Endothelial cell of umbilical vein (primary cell): ENCODE measurements around the gene EIF4A3.

Experiments
- CTCF ChIP-seq, 2 donors: IDR thresholded peaks; 1 replicate in 1 of 2; 2 replicates in 1 of 2; pipeline ENCODE4 v1.5.1; 2011; ENCODE audit warnings: low read length in 2 of 2, mild to moderate bottlenecking in 2 of 2, moderate library complexity in 2 of 2, control low read depth in 1 of 2, inconsistent platforms in 1 of 2, low read depth in 1 of 2; ENCODE audit not compliant: insufficient read depth in 1 of 2; ENCODE audit errors: extremely low read depth in 1 of 2
- EZH2 ChIP-seq: IDR thresholded peaks from 2 replicates; pipeline ENCODE4 v1.6.1; 2012; ENCODE audit warnings: borderline replicate concordance, low read depth, mild to moderate bottlenecking, moderate library complexity, low read length, inconsistent platforms; ENCODE audit not compliant: severe bottlenecking
- FOS ChIP-seq: IDR thresholded peaks from 2 replicates; pipeline ENCODE4 v1.6.1; 2011; ENCODE audit warnings: mild to moderate bottlenecking, low read length, moderate library complexity, borderline replicate concordance; ENCODE audit not compliant: insufficient read depth
- GATA2 ChIP-seq: IDR thresholded peaks from 2 replicates; pipeline ENCODE4 v1.7.0; 2011; ENCODE audit warnings: low read depth, mild to moderate bottlenecking, moderate library complexity, mixed read lengths, low read length; ENCODE audit not compliant: insufficient read length, insufficient read depth
- JUN ChIP-seq: IDR thresholded peaks from 2 replicates; pipeline ENCODE4 v1.6.1; 2011; ENCODE audit warnings: borderline replicate concordance, low read depth; ENCODE audit not compliant: insufficient read length, insufficient read depth
- MAX ChIP-seq: IDR thresholded peaks from 2 replicates; pipeline ENCODE4 v1.6.1; 2011; ENCODE audit not compliant: insufficient read depth, insufficient read length
- MYC ChIP-seq: IDR thresholded peaks from one replicate; pipeline ENCODE4 v1.6.1; 2011; ENCODE audit warnings: mild to moderate bottlenecking, low read depth, low read length
- POLR2A ChIP-seq: IDR thresholded peaks from 2 replicates; pipeline ENCODE4 v1.6.1; 2012; ENCODE audit warnings: low read depth, mild to moderate bottlenecking, control low read depth, low read length
- POLR2AphosphoS5 ChIP-seq: IDR thresholded peaks from 2 replicates; pipeline ENCODE4 v1.6.1; 2012; ENCODE audit warnings: low read depth, mild to moderate bottlenecking, control low read depth, low read length, moderate library complexity; ENCODE audit not compliant: insufficient read depth

- TF ChIP-seq CTCF (IDR thresholded peaks at IDR 0.05; ENCODE audit: extremely low read depth in 1 of 2, insufficient read depth in 1 of 2, low read depth in 1 of 2, low read length in 2 of 2) (no peak), POLR2A (no peak), JUN (no peak), MAX (no peak), EZH2 (no peak), FOS (no peak), POLR2AphosphoS5 (no peak), MYC (no peak), GATA2 (no peak)
Measured at GRCh38 chr17:80113033-80113484, 33.9 kb downstream of the EIF4A3 start.
